ENCODE measurements around the gene A1CF. TPM values are rescaled to one million over a fixed set of nuclear protein-coding genes. Genes with fewer than 3 reads are reported as not detected.

The A1CF gene
- total and polyA plus RNA-seq, 2 of the 8 experiments (the other 6 are each of a cell fraction or from before 2014, with no cell fraction given) = not detected

GRCh38 chr10:50830066-50830465 lies 55.4 kb downstream of the A1CF start:
- Histone ChIP-seq H3K79me2 (ENCODE audit: control insufficient read depth in 1 of 2, insufficient read depth in 2 of 2, low read length in 2 of 2) (no peaks in the 10 kb centered on the region), H3K18ac (ENCODE audit: extremely low read depth, low read length) (no peak overlapping the region), H4K8ac (ENCODE audit: extremely low read depth, insufficient read depth, low read length) (no peak overlapping the region), H3K27me3 (replicated peaks in 1 of 4; ENCODE audit: control insufficient read depth in 3 of 4, extremely low read depth in 1 of 4, insufficient read depth in 3 of 4, low read length in 3 of 4) (no peaks in the 10 kb centered on the region), H2AK5ac (ENCODE audit: low read depth, low read length) (no peak overlapping the region), H3K4me3 (ENCODE audit: extremely low read depth in 1 of 4, insufficient read depth in 2 of 4, low read depth in 3 of 4, low read length in 4 of 4) (no peak overlapping the region), H3K9me3 (ENCODE audit: insufficient read depth in 2 of 2, low read depth in 1 of 2, low read length in 1 of 2) (no peaks in the 10 kb centered on the region), H3K9ac (replicated peaks in 1 of 4; ENCODE audit: extremely low read depth in 1 of 4, low read depth in 3 of 4, low read length in 3 of 4) (no peak overlapping the region), H3K27ac (ENCODE audit: low read depth, low read length) (no peak overlapping the region), H2BK5ac (ENCODE audit: low read depth, low read length) (no peak overlapping the region), H3K23me2 (ENCODE audit: low read depth, low read length) (no peaks in the 10 kb centered on the region), H3K23ac (ENCODE audit: insufficient read length) (no peak overlapping the region), H2BK12ac (ENCODE audit: low read depth, low read length) (no peak overlapping the region), H2BK20ac (ENCODE audit: low read length) (no peak overlapping the region), H2BK120ac (replicated peaks; ENCODE audit: low read depth, low read length) (no peak overlapping the region), H2BK15ac (ENCODE audit: low read length) (no peak overlapping the region), H4K5ac (ENCODE audit: insufficient read length, low read depth, low read length) (no peak overlapping the region), H4K91ac (replicated peaks; ENCODE audit: insufficient read length, low read length) (no peak overlapping the region), H3K79me1 (ENCODE audit: low read depth, low read length) (no peaks in the 10 kb centered on the region), H3K14ac (ENCODE audit: insufficient read length) (no peak overlapping the region), H3K4me1 (replicated peaks in 1 of 4; ENCODE audit: control insufficient read depth in 3 of 4, insufficient read depth in 4 of 4, low read length in 3 of 4) (no peaks in the 10 kb centered on the region), H2AFZ (ENCODE audit: low read length) (no peak overlapping the region), H4K20me1 (replicated peaks in 1 of 2; ENCODE audit: control insufficient read depth in 1 of 2, insufficient read depth in 2 of 2, low read length in 2 of 2) (no peaks in the 10 kb centered on the region), H3K4me2 (ENCODE audit: insufficient read depth in 1 of 2, low read depth in 2 of 2, low read length in 2 of 2) (no peak overlapping the region), H3K36me3 (ENCODE audit: control insufficient read depth in 2 of 4, insufficient read depth in 4 of 4, low read length in 3 of 4) (no peaks in the 10 kb centered on the region), H3K4ac (replicated peaks; ENCODE audit: insufficient read length, low read depth, low read length) (no peak overlapping the region), H3K56ac (replicated peaks; ENCODE audit: insufficient read length, low read depth, low read length) (no peak overlapping the region)
- 86% methylated on average over 1 of the region's 1 CpG; no CpG with 5 or more reads in 1 of the 2 experiments for WGBS, 2 experiments (ENCODE audit: extremely low coverage in 1 of 2, insufficient coverage in 1 of 2, insufficient read length in 1 of 2, insufficient replicate concordance in 2 of 2, low coverage in 1 of 2, low lambda C conversion rate in 2 of 2, missing lambda C conversion rate in 1 of 2)
- DNase-seq (ENCODE audit: low read depth in 1 of 2, low spot score in 2 of 2) (no peak), FAIRE-seq (no peak)
- ChIA-PET CTCF (ENCODE audit: partially characterized antibody) (interaction anchor here (1.0 to 1.4 kb wide), 2 partner anchors 13 to 63 kb away, joined by 3 to 4 read pairs; no protein-coding TSS in a partner anchor), POLR2A (ENCODE audit: partially characterized antibody) (no interaction called here)
- no peak for TF ChIP-seq CBX8 (IDR thresholded peaks at IDR 0.05; ENCODE audit: borderline replicate concordance, low read depth, low read length)
- no peak for TF ChIP-seq CHD2 (IDR thresholded peaks at IDR 0.05; ENCODE audit: low read length)
- no peak for TF ChIP-seq SP4 (IDR thresholded peaks at IDR 0.05; ENCODE audit: low read length)
- TF ChIP-seq MAFK (IDR thresholded peaks at IDR 0.05; ENCODE audit: low read depth, low read length) = no peak
- TF ChIP-seq TAF1 (IDR thresholded peaks at IDR 0.05; ENCODE audit: low read depth, low read length) = no peak
- TF ChIP-seq SAP30 (IDR thresholded peaks at IDR 0.05; ENCODE audit: insufficient read depth, insufficient replicate concordance, low read length) = no peak
- TF ChIP-seq NANOG (IDR thresholded peaks at IDR 0.05; ENCODE audit: insufficient read depth, low read depth, low read length, poor library complexity, severe bottlenecking) = no peak
- TF ChIP-seq SP1 (IDR thresholded peaks at IDR 0.05; ENCODE audit: low read depth, low read length) = no peak
